Chondrocyte (in vitro differentiated cells): ENCODE results near the gene TMEM145. TPM values are rescaled to one million over a fixed set of nuclear protein-coding genes. Genes with fewer than 3 reads are reported as not detected.

Experiments used
- DNase-seq: peaks from one replicate; pipeline ENCODE4 v3.0.0; 2021; ENCODE audit warnings: mixed read lengths, low spot score
- H3K27ac Mint-ChIP-seq: one replicate; pipeline ENCODE4 v1.8.0; 2021; ENCODE audit warnings: mild to moderate bottlenecking, moderate library complexity, mixed read lengths; ENCODE audit not compliant: unreplicated experiment
- H3K27me3 Mint-ChIP-seq: 2 replicates; pipeline ENCODE4 v1.8.0; 2021; ENCODE audit warnings: low read depth, mixed read lengths
- H3K36me3 Mint-ChIP-seq: 2 replicates; pipeline ENCODE4 v1.8.0; 2021; ENCODE audit warnings: low read depth, mixed read lengths
- H3K4me1 Mint-ChIP-seq: 2 replicates; pipeline ENCODE4 v1.8.0; 2021; ENCODE audit warnings: low read depth, mild to moderate bottlenecking, mixed read lengths
- H3K4me3 Mint-ChIP-seq: one replicate; pipeline ENCODE4 v1.8.0; 2021; ENCODE audit warnings: mild to moderate bottlenecking, moderate library complexity, mixed read lengths; ENCODE audit not compliant: unreplicated experiment
- H3K9me3 Mint-ChIP-seq: 2 replicates; pipeline ENCODE4 v1.8.0; 2021; ENCODE audit warnings: low read depth, mixed read lengths
- CTCF ChIP-seq: fragments of 200-600 bp; sonication (generic); IDR thresholded peaks from 2 replicates; pipeline ENCODE4 v1.5.0; 2021; ENCODE audit warnings: antibody characterized with exemption, mild to moderate bottlenecking, moderate library complexity
- microRNA-seq: library from miRNA; unstranded; fragments of <30 nt; microRNA quantifications from one replicate; pipeline ENCODE4 v1.2.0, GENCODE V29; 2020; ENCODE audit warnings: borderline number of aligned reads
- total RNA-seq: library from RNA; stranded (reverse); gene quantifications from 3 replicates; pipeline ENCODE4 v1.2.1, GENCODE V29; 2021

Gene TMEM145
- total RNA-seq, 1 donor from 2014 or later, result 0.32 TPM

GRCh38 chr19:42368360-42368759 is 55.3 kb downstream of the TMEM145 start:
- H3K9me3 Mint-ChIP-seq, result peaks cover 8% of the 10 kb centered on the region
- H3K4me1 Mint-ChIP-seq, result peaks cover 12% of the 10 kb centered on the region
- no peak for TF ChIP-seq CTCF
- peaks cover 17% of the 10 kb centered on the region for H3K36me3 Mint-ChIP-seq
- no peak overlapping the region for H3K27ac Mint-ChIP-seq
- no peaks in the 10 kb centered on the region for H3K27me3 Mint-ChIP-seq
- no peak overlapping the region for H3K4me3 Mint-ChIP-seq
- no peak for DNase-seq

GRCh38 chr19:42368765-42369164 is 55.7 kb downstream of the TMEM145 start:
- peaks cover 12% of the 10 kb centered on the region for H3K4me1 Mint-ChIP-seq
- H3K4me3 Mint-ChIP-seq, result no peak overlapping the region

GRCh38 chr19:42369433-42370067 is 56.4 kb downstream of the TMEM145 start:
- H3K9me3 Mint-ChIP-seq, result no peaks in the 10 kb centered on the region

More at GRCh38 chr19:42368765-42369164, 55.7 kb downstream of the TMEM145 start:
- no peak for DNase-seq
- no peaks in the 10 kb centered on the region for H3K27me3 Mint-ChIP-seq
- H3K36me3 Mint-ChIP-seq, result peaks cover 14% of the 10 kb centered on the region
- no peak overlapping the region for H3K27ac Mint-ChIP-seq
- TF ChIP-seq CTCF, result no peak
- peaks cover 5% of the 10 kb centered on the region for H3K9me3 Mint-ChIP-seq

GRCh38 chr19:42370068-42370520 is 57.0 kb downstream of the TMEM145 start:
- H3K4me3 Mint-ChIP-seq, result no peak overlapping the region
- no peak for TF ChIP-seq CTCF
- H3K27me3 Mint-ChIP-seq, result no peaks in the 10 kb centered on the region
- H3K4me1 Mint-ChIP-seq, result peaks cover 12% of the 10 kb centered on the region
- DNase-seq, result no peak
- no peaks in the 10 kb centered on the region for H3K9me3 Mint-ChIP-seq
- no peak overlapping the region for H3K27ac Mint-ChIP-seq
- peaks cover 13% of the 10 kb centered on the region for H3K36me3 Mint-ChIP-seq

More at GRCh38 chr19:42369433-42370067, 56.4 kb downstream of the TMEM145 start:
- Mint-ChIP-seq H3K36me3 (peaks cover 10% of the 10 kb centered on the region), H3K27ac (no peak overlapping the region), H3K4me1 (peaks cover 12% of the 10 kb centered on the region), H3K27me3 (no peaks in the 10 kb centered on the region), H3K4me3 (no peak overlapping the region)
- TF ChIP-seq CTCF, result no peak
- DNase-seq, result no peak

GRCh38 chr19:42370626-42371175 is 57.6 kb downstream of the TMEM145 start:
- no peak overlapping the region for H3K4me3 Mint-ChIP-seq
- H3K4me1 Mint-ChIP-seq, result peaks cover 12% of the 10 kb centered on the region
- no peak overlapping the region for H3K27ac Mint-ChIP-seq
- no peaks in the 10 kb centered on the region for H3K27me3 Mint-ChIP-seq
- no peak for DNase-seq
- no peaks in the 10 kb centered on the region for H3K9me3 Mint-ChIP-seq
- no peak for TF ChIP-seq CTCF
- peaks cover 13% of the 10 kb centered on the region for H3K36me3 Mint-ChIP-seq

Small RNA genes within 50 kb of the gene (microRNA-seq; reads per million reads assigned to microRNA genes)
- gene MIR8077, result not detected

Other genes with a start within 250 kb of the TMEM145 start
- 0.36 to 0.59 TPM (median 0.37 TPM) in 3 replicates for gene GRIK5, start 243.1 kb upstream of the TMEM145 start, total RNA-seq
- gene ZNF574, start 237.1 kb upstream of the TMEM145 start, total RNA-seq, result 11.2 to 13.0 TPM (median 12.4 TPM) in 3 replicates
- 0.58 to 1.5 TPM (median 0.62 TPM) in 3 replicates for gene POU2F2, start 180.9 kb upstream of the TMEM145 start, total RNA-seq
- 15.5 to 19.9 TPM (median 18.7 TPM) in 3 replicates for gene DEDD2, start 95.6 kb upstream of the TMEM145 start, total RNA-seq
- 14.9 to 17.2 TPM (median 16.6 TPM) in 3 replicates for gene ZNF526, start 93.0 kb upstream of the TMEM145 start, total RNA-seq
- gene GSK3A, start 70.7 kb upstream of the TMEM145 start, total RNA-seq, result 38.9 to 43.6 TPM (median 42.0 TPM) in 3 replicates
- gene ERF, start 58.2 kb upstream of the TMEM145 start, total RNA-seq, result 64.5 to 74.6 TPM (median 71.7 TPM) in 3 replicates
- gene CIC, start 44.1 kb upstream of the TMEM145 start, total RNA-seq, result 83.6 to 101 TPM (median 86.3 TPM) in 3 replicates
- gene PRR19, start 11.2 kb upstream of the TMEM145 start, total RNA-seq, result 0.24 to 1.7 TPM (median 0.82 TPM) in 3 replicates
- 15.2 to 32.9 TPM (median 31.1 TPM) in 3 replicates for gene PAFAH1B3, start 10.7 kb upstream of the TMEM145 start, total RNA-seq
- 48.1 to 54.4 TPM (median 49.5 TPM) in 3 replicates for gene MEGF8, start 12.3 kb downstream of the TMEM145 start, total RNA-seq
- gene CNFN, start 77.0 kb downstream of the TMEM145 start, total RNA-seq, result 0.89 TPM in 1 of 3 replicates, not detected in the others
- gene LIPE, start 114.1 kb downstream of the TMEM145 start, total RNA-seq, result 3.6 to 3.9 TPM (median 3.8 TPM) in 3 replicates
- gene CXCL17, start 129.6 kb downstream of the TMEM145 start, total RNA-seq, result not detected in 3 replicates
- not detected in 3 replicates for gene CEACAM1, start 215.2 kb downstream of the TMEM145 start, total RNA-seq